ENCODE measurements around the gene XBP1.
"Not testable (repeated sequence)": the region's sequence is repeated elsewhere in the genome, so short reads cannot be mapped to it uniquely, and the experiment has no call there.

XBP1 gene

GRCh38 chr22:28817919-28818859 is 17.8 kb upstream of the XBP1 start:
- no peak for DNase-seq

DNA sequence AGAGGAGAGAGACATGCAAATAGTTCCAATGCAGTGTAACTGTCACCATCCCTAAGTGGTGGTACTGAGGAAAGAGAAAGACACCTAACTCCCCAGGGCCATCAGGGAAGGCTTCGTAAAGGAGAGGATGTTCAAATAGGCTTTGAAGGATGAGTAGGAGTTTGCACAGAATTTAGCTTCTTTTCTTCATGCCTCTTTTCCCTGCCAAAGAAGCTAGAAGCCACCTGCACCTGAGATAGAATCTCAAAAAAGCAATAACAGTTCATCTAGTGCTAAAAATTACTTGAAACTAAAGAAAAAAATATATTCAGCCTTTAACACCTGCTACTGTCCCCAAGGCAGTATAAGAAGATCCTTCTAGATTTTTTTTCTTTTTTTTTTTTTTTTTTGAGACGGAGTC is 16.7 kb upstream of the XBP1 start:
- DNase-seq, result no peak

DNA sequence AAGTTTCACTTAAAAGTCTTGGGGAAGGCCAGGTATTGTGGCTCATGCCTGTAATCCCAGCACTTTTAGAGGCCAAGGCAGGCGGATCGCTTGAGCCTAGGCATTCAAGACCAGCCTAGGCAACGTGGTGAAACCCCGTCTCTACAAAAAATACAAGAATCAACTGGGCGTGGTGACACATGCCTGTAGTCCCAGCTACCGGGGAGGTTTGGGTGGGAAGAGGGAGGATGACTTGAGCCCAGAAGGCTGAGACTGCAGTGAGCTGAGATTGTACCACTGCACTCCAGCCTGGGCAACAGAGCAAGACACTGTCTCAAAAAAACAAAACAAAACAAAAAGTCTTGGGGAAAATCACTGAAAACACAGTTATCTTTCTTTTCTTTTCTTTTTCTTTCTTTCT is 15.4 kb upstream of the XBP1 start:
- DNase-seq, result no peak

DNA sequence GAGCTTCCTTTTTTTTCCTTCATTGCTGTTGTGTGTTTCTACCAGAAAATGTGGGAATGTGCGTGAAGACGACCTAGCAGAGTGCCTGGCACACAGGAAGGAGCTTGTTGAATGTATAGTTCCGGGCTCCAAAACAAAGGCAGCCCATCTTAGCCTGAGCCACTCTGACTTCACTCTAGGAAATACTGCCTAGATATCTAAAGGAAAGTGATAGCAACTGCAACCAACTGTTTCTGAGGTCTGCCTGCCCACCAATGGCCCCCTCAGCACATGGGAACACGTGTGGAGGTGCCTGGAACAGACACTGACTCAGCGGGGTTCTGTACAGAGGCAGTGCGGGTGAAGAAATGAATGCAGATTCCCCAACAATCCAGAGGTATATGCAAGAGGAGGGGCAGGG is 14.7 kb upstream of the XBP1 start:
- no peak for DNase-seq

- DNase-seq, result no peak
Observed at GRCh38 chr22:28813772-28814518, 13.6 kb upstream of the XBP1 start.

GRCh38 chr22:28812516-28812915 is 12.1 kb upstream of the XBP1 start:
- DNase-seq, result no peak

- DNase-seq, result no peak
Observed at GRCh38 chr22:28810821-28811491, 10.6 kb upstream of the XBP1 start.

DNA sequence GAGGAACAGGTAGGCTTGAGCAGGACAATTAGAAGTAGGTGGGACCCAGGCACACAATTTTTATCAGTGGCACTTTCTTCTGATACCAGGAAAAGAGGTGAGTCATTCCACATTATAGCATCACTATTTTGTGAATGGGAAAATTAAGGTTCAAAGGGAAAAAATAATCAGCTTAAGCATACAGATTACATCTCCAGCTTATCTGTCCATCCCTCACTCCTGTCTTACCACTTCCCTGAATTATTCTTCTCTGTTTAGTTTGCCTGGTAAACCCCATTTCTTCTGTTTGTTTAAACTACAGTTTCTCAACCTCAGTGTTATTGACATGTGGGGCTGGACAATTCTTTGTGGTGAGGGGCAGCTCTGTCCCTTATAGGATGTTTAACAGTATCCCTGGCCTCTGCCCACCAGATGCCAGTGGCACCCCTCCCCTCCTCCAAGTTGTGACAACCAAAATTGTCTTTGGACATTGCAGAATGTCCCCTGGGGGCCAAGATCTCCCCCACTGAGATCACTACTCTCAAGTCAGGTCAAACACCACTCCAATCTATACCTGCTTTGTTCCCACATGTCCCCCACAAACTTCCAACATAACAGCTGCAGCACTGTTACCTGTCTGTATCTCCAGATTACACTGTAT is 8.5 kb upstream of the XBP1 start:
- DNase-seq, result no peak

DNA sequence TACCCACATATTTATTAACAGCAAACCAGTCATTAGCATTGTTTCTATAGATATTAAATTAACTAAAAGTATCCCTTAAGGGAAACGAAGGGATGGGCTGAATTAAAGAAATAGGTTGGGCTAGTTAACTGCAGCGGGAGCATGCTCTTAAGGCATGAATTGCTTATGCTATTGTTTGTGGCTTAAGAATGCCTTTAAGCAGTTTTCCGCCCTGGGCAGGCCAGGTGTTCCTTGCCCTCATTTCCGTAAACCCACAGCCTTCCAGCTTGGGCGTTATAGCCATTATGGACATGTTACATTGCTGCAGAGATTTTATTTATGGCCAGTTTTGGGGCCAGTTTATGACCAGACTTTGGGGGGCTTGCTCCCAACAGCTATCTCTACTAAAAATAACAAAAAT is 5.1 kb upstream of the XBP1 start:
- DNase-seq, result not testable (repeated sequence)

DNA sequence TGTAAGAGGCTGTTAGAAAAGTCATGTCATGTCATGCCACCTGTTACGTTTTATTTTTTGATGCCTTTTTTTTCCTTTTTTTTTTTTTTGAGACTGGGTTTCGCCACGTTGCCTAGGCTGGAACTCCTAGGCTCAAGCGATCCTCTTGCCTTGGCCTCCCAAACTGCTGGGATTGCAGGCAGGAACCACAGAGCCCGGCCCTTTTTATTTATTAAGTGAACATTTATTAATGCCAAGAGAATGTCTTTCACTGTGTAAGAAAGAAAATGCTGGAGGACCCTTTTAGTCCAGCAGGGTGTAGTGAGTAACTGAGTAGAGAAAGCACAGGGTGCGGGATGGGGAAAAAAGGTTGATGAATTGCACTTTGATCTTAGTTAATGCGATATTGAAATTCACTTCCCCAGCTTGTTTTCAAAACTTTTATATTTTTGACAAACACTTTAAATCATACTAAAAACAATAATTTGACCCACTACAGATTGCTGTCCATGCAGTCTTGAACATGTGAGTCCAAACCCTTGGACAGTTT is 2.3 kb upstream of the XBP1 start:
- DNase-seq, result no peak

DNA sequence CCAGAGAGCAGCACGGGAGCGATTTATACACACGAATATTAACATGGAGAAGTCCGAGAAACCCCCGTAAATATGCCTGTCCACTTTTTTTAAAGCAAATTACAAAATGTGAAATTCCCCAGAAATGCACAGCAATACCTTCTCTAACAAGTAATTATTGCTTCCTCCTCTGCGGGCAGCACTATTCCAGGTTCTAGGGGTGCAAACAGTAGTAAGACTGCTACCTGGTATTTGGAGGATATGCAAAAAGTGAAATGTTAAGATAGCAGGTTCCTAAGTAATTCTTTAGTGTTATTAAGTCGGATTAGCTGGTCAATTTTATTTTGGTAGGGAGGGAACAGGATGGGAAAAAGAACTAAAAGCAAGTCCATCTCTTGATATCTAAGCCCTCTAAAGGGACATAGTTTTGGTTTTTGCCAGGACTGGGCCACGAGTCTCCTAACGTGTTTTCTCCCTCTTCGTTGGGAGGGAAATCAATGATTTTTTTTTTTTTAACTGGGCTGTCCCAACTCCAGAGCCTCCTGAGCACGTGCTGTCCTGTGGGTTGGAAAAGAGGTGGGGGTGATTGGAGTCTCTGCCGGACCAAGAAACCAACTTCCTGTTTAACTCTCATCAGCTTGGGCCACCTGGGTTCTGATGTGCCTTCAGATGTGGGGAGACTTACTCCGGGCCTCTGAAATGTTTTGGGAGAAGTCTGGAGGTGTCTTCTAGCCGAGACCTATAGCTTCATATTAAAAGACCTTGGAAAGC is 1.7 kb upstream of the XBP1 start:
- DNase-seq, result no peak

DNA sequence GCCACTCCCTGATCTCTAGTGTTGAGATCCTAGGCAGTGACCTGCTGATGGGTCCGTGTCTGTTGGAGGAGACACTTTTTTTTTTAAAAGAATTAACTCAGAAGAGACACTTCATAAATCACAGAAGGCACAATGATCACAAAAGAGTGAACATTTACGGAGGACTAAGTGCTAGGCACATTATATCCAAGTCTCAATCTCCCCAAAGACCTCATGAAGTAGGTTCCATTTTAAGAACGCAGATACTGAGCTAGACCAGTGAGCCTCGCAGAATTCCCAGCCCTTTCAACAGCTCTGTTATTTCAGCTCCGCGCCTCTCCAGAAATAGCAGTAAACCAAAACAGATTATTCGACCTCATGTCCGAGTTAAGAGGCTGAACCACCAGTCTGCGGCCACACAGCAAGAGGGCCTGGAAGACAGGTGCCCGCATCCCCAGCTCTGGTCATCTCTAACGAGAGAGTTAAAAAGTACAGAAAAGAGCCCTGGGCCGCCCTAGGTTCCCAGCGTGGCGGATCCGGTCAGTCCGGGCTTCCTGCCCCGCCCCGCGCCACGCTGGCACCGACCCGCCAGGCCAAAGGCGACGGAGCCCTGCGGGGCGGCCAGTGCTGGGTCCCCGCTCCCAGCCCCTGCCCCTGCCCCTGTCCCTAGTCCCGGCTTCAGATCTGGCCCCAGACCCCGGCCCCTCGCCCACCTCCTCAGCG is 612 bp downstream of the XBP1 start:
- DNase-seq, result no peak

- no peak for DNase-seq
Observed at GRCh38 chr22:28798810-28799605, 1.4 kb downstream of the XBP1 start.

DNA sequence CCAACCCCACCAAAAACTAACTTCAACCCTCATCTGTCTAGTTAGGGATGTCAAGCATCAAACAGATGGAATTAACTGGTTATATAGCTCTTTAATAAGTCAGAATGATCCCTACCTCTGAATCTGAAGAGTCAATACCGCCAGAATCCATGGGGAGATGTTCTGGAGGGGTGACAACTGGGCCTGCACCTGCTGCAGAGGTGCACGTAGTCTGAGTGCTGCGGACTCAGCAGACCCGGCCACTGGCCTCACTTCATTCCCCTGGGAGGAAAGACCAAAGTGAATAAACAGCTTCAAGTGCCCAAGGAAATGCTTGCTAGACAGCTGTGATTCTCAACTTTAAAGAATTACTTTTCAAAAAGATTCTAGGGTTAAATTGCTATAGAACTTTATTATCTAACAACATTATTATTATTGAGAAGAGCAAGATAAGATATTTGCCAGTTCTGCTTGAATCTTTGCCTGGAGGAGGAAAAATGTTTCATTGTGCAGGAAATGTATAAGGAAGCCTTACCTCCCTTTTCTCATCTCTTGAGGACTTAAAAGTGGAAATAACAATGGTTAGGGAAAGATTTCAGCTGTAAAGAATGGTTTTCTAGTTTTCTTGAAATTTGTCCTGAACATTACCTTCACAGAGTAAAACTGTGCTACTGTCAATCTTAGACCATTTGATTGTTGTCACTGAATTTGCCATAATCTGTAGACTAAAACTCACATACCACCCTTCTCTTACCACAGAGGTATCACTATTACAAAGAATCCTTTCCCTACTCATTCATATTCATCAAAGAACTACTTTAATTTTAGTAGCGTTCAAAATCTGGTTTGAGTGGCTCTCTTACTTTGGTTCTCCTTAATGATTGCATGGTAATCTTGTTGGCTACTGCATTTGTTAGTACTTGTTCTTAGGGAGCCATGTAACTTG is 4.2 kb downstream of the XBP1 start:
- no peak for DNase-seq

DNA sequence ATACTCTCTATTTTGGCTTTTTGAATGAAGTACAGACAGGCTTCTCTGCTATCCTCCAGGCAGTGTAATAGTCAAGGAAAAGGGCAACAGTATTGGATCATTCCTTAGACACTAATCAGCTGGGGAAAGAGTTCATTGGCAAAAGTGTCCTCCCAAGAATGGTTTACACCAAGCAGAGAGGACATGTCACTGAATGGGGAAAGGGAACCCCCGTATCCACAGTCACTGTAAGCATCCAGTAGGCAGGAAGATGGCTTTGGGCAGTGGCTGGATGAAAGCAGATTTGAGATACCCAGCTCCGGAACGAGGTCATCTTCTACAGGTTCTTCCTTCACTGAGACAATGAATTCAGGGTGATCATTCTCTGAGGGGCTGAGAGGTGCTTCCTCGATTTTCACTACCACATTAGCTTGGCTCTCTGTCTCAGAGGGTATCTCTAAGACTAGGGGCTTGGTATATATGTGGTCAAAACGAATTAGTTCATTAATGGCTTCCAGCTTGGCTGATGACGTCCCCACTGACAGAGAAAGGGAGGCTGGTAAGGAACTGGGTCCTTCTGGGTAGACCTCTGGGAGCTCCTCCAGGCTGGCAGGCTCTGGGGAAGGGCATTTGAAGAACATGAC is 5.2 kb downstream of the XBP1 start:
- no peak for DNase-seq

DNA sequence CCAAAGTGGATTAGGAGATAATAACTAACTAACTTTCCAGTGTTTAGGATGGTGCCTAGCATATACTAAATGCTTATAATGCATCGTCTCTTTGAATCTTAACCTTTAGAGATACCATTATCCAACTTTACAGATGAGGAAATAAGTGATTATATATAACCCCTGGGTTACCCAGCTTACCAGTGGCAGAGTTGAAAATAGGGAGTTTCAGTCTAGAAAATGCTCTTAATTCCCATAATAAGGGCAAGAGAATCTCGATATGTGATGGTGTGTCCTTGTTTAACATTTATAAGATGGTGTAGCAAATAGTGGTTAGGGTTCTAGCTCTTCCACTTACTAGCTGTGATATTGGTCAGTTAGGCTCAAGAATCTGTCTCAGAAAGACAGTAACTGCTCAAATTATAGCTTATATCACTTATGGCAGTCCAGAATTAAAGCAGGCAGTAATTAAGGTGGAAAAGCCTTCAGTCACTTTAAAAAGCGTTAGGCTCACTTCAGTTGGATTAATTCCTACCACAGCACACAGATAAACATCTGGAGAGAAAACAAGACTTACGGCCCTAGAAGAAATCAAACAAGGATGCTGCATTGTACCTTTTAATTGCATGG is 6.3 kb downstream of the XBP1 start:
- no peak for DNase-seq

DNA sequence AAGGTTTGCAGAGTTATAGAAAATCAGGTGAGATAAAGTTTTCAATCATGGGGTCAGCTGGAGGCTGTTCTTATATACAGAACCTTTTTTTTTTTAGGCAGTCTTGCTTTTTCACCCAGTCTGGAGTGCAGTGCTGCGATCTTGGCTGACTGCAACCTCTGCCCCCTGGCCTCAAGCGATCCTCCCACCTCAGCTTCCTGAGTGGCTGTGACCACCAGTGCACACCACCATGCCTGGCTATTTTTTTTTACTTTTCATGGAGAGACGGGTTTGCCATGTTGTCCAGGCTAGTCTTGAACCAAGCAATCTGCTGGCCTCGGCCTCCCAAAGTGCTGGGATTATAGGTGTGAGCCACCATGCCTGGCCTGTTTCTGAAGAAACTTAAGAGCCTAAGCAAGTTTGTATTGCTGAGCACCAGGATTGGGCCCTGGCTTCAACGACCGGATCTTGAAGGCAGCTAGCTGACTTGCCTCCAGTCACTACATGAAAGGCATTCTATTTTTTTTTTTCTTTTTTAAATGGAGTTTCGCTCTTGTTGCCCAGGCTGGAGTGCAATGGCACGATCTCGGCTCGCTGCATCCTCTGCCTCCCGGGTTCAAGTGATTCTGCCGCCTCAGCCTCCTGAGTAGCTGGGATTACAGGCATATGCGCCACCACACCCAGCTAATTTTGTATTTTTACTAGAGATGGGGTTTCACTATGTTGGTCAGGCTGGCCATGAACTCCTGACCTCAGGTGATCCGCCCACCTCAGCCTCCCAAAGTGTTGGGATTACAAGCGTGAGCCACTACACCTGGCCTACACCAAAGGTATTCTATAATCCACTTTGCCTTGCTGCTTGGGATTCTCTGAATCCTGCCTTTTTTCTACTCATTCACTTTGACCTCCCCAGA is 7.6 kb downstream of the XBP1 start:
- no peak for DNase-seq

All from cortex of kidney (tissue), 1 donor.